Activated T-cell treated with anti-CD3 and anti-CD28 coated beads for 48 hours (primary cell): ENCODE measurements around the gene VLDLR.

Experiments
- DNase-seq: peaks from one replicate; pipeline ENCODE4 v3.0.0-alpha.2; 2020; ENCODE audit warnings: low read depth

Gene VLDLR

DNA sequence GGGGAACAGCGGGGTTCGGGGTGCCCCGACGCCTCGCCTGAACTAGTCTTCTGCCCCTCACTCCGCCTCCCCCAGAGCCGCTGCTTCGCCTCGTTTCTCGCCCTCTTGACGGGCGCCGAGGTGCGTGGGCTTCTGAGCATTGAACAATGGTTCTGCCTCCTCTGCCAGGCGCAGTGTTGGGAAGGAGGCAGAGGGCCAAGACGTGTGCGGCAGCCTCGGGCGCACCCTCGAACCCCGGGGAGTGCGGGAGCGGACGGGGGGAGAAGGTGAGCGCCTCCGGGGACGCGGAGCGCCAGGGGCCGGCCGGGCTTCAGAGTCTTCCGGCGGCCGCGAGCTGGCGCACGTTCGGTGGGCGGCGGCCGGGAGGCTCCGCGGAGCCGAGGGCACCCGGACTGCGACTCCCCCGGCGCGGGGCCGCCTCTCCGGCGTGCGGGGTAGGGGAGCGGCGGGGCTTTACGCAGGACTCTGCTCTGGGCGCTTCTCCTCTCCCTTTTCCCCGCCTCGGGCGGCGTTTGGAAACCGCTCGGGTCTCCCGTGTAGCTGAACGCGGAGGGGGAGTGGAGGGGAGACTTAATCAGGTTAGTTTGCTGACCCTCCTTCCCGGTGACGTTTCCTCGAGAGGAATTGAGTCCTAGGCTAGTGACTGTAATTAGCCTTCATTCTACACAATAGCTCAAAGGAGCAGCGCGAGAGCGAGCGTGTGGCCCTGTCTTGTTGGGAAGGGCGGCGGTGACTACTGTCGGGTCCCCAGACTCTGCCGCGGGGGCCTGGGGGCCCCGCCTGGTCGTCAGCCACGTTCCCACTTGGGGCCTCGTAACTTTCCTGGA lies 1.1 kb downstream of the VLDLR start:
- peak; percentile 12 for DNase-seq

DNA sequence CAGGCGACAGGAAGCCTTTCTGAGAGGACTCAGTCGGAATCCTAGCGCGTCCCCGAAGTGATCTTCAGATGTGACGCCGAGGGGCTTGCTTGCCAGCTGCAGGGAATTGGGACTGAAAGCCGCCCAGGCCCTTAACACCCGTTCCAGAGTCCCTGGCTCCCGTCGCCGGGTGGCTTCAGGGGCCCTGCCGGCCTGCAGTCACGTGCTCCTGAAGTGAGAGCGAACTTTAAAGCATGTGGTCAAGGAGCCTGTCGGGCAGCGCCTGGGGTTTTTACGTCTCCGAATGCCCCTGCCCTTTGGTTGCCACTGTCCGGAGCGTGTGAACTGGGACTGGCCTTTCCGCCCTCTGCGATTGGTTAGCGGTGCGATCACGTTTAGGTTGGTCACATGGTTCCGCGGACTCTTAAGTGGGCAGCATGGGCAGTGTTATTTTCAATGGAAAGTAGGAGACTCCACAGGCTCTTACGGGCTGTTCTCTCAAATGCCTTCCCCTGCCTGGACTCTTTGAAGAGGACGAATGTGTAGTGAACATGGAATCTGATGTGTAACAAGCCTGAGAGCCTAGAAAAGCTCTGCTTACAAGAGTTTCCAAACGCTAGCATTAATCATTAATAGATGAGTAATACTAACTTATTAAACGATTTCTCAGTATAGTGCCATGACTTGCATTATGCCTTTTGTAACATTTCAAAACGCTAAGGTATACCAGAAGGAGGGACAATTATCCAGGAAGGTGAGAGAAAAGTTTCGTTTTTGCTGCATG lies 1.9 kb downstream of the VLDLR start:
- no peak for DNase-seq

DNA sequence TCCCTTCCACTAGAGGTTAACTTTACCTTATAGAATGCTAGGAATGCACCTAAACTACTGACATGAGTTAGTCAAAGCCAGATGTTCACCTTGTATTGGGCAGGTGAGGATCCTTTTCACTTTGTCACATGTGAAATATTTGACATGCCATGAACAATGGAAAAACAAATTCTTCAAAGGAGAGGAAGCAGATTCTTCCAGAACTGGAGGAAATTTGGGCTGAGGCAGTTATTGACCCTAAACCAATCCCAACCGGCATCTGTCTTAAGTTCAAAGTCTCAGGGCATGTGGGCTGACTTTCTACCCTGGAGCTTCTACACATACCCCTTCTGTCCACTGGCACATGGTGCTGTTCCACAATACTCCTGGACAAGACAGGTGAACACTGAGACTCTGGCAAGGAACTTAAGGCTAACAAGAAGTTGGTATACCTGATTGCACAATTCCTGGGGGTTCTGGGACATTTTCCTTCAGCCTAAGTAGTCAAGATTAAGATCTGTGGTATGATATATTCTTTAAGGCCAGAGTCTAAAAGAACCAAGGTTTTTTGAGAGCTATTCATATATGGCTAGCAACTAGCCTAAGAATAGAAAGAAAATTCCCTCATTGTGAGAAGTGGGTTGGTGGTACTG lies 2.6 kb downstream of the VLDLR start:
- DNase-seq, result no peak

DNA sequence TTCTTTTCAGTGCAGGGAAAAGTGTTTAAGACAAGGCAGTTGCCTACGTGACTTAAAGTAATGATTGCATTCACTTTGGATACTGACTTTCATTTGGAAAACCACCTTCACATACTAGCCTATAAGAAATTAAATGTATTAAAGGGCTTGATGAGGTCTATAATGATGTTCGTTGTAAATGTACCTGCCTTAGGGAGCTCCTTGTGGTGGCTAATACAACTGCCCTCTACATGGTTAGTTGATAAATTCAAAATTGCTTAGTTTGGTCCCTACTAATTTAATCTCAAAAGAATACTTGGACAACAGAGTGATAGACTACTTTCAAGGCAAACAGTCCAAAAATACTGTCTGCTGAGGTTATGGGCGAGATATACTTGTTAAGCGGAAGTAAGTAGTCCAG lies 3.8 kb downstream of the VLDLR start:
- DNase-seq, result no peak

DNA sequence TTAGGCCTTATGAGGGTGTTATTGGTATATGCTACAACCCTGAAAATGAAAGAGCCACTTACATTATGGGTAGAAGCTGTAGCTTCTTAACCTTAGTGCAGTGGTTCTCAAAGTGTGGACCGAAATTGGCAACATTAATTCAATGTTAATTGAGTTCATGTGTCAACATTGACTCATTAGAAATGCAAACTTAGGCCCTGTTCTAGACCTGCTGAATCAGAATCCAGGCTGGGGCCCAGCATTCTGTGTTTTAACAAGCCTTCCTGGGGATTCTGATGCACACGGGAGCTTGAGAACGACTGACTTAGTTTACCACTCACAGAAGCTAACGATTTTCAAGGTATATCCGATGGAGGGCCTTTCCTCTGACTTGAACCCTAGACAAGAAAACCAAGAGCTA lies 7.3 kb downstream of the VLDLR start:
- no peak for DNase-seq

DNA sequence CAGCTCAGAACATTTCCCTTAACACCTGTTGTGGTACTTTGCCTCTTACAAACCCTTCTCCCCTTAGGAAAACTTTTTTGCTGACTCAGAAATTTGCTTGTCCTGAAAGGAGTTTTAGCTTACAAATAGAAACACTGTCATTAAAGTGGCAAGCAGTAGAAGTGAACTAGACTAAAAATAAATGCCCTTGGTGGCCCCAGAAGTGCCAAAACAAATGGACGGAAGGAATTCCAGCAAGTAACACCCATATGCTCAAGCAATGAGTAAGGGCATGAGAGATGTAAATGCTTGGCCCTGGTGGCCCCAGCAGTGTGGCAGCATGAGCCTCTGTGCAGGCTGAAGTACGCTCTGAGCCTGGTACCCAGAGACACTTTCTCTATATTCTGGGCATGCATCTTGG lies 8.6 kb downstream of the VLDLR start:
- no peak for DNase-seq

DNA sequence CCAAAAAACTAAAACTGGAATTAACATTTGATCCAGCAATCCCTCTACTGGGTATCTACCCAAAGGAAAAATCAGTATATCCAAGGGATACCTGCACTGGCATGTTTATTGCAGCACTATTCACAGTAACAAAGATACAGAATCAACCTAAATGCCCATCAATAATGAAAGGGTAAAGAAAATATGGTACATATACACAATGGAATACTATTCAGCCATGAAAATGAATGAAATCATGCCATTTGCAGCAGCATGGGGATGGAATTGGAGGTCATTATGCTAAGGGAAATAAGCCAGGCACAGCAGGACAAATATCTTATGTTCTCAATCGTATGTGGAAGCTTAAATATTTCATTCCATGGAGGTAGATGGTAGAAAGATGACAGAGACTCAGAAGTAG lies 9.7 kb downstream of the VLDLR start:
- DNase-seq, result no peak

DNA sequence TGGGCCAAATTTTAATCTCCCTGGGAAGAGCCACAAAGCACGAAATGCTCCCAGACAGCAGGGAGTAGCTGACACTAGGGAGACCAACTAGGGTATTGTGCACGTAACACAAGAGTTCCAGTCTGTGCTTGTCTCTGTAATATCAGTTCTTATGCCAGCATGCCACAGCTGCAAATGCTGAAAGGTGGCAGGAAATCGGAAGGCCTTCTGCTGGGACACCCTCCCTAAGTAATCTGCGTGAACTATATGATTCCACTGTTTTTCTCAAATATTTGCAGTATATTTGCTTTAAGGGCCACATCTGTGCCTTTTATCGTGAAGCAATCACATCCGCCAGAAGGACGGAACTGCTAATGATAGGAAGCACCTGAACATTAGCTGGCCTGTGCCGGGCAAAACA lies 12.6 kb downstream of the VLDLR start:
- DNase-seq, result no peak

DNA sequence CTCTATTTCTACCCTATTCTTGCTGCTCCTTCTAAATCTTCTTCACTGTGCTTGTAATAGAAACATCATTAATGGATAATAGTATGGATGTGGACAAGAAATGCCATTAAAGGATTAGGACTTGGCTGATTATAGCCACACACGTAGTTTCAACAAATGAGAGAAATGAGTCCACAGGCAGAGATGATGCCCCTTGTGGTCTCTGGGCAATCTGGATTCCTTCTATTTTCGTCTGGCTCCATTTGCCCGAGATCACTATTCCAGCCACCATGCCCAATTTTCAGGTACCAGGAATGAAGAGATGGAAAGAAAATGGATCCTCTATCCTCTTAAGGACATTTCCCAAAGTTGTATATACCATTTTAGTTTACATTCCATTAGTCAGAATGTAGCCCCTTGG lies 13.2 kb downstream of the VLDLR start:
- DNase-seq, result no peak

DNA sequence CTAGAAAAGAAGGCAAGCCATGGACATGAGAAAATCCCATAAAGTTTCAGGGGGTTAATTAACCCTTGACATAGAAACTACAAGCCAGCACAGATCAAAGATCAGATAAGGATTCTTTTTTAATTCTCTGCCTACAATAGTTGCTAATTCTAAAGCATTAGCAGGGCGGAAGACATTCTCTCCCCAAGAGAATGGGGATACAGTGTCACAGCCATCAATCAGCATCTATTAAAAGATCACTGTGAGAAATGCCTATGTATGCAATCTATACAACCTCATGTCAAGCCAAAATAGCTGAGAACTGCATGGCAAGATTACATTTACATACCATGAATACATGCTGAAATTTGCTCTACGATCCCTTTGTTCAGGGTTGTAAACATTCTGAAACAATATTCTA lies 14.3 kb downstream of the VLDLR start:
- DNase-seq, result no peak

DNA sequence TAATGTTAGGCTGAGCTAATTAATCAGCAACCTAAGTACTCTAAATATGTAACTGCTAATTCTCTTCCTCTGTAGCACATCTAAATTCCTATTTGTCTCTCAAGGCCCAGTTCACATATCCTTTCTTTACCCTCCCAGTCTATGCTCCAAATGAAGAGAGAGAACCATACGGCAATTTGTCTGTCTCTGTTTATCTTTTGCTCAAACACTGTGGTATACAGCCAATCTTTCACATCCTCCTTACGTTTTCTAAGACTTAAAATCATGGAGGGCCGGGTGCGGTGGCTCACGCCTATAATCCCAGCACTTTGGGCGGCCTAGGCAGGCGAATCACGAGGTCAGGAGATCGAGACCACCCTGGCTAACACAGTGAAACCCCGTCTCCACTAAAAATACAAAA lies 15.8 kb downstream of the VLDLR start:
- DNase-seq, result no peak

DNA sequence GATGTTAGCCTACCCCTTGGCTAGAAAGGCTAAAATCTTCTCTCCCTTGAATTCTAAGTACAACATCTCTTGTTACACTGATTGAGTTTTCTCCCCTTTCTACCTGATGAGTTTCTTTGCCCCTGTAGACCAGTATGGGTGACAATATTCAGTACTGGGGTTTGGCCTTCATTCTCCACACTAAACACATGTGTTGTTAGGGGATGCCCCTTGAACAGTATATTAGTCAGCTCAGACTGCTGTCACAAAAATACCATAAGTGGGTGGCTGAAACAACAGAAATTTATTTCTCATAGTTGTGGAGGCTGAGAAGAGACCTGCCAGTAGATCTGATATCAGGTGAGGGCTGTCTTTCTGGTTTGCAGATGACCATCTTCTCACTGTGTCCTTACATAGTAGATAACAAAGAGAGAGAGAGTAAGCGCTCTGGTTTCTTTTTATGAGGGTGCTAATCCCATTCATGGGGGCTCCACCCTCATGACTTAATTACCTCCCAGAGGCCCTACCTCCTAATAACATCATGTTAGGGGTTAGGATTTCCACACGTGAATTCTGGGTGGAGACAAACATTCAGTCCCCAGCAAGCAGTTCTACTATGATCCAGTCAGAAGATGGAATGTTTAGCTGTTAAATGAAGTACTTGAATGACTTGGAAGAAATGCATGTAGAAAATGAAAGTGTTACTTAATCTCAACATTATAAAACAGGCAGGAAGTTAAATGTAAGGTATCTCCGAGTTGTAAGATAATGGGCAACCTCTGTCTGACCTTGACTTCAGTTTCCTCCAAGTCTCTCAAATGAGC lies 17.5 kb downstream of the VLDLR start:
- no peak for DNase-seq

DNA sequence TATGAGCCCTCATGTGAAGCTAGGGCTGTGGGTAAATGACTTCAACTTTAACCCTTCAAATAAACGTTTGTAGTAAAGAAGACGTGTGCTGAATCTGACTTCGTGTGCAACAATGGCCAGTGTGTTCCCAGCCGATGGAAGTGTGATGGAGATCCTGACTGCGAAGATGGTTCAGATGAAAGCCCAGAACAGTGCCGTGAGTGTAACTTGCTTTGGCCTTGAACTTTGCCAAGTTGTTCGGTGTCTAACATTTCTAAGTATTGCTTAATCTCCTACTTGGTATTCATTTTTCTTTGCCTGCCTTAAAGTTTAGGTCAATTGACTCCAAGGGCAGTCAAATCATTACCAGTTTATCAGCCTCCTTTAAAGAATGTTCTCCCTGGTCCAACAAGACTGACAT lies 18.2 kb downstream of the VLDLR start:
- DNase-seq, result no peak

DNA sequence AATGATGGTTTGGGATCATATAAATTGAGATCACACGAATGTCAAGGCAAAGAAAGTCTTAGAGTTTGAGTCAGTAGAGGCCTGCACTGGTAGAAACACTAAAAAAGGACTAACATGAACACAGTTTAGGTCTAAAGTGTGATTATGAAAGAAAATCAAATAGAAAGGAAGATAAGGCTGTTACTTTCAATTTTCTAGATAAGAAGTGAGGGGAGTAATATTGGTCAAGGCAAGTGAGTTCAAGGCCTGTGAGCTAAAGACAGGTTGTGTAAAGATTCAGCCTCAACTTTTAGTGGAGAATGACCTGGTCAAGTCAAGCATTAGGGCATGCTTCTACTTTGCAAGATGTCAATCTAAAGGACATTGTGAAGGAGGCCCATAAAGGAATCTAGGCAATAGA lies 19.0 kb downstream of the VLDLR start:
- DNase-seq, result no peak

DNA sequence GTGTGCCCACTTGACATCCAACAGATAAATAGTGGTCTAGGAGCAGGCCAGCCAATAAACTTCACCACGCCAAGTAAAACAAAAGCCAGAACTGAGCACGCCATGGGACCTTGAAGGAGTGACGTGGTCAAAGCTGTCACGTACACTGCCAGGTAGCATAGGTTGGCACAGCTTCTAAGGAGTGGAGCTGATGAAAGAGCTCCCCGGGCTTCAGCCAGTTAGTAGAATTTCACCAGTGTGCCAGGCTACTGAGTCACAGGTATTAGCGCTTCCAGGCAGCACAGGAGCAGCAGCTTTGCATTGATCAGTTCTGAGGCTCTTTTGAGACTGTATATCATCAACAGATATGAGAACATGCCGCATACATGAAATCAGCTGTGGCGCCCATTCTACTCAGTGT lies 19.4 kb downstream of the VLDLR start:
- DNase-seq, result no peak

DNA sequence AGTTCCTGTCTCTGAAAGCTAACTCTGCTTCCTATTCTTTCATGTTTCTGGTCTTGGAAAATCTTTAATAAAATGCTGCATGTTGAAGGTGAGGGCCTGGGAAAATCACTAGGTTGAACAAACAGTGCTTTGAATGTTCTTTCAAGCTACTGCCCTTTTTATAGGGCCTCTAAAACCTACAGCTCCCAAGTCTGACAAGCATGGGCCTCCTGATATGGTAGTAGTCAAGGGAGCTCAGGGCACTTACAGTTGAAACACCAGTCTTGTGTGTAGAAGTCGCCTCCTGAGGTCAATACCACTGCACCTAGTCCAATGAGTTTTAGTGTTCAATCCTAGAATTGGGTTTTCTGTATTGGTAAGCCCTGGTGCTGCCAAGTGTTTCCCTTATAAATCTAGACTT lies 20.5 kb downstream of the VLDLR start:
- DNase-seq, result no peak

DNA sequence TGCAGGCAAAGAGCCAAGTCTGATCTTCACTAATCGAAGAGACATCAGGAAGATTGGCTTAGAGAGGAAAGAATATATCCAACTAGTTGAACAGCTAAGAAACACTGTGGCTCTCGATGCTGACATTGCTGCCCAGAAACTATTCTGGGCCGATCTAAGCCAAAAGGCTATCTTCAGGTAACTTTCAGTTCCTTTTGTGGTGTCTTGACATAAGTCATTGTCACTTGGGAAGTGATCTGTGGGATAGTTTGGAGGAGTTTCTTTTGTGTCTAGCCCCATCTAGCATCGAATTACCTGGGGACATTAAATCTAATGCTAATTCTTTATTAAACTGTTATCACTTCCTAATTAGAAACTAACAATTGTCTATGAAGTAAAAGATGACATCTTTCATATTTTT lies 24.0 kb downstream of the VLDLR start:
- DNase-seq, result no peak

DNA sequence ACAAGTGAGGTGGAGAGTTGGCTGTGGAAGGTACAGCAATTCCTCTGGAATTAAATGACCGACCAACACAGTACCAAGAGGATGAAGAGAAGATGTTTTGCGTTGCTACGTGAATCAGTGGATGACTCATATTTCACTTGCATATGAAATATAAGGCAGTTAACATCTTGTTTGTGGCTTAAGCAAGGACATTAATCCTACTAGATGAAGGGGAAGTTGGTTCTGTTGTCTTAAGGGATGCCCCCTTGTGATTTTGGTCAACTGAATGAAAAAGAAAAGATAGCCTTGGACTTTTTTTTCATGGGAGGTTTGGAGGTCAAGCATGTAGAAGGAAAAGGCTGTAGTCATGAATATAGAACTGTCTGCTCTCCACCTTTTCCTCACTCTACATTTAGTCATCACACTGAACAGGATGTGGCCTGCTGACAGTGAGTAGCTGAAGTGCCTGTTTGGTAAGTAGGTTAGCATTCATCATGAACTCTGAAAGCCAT lies 33.9 kb downstream of the VLDLR start:
- peak; percentile 13 for DNase-seq

DNA sequence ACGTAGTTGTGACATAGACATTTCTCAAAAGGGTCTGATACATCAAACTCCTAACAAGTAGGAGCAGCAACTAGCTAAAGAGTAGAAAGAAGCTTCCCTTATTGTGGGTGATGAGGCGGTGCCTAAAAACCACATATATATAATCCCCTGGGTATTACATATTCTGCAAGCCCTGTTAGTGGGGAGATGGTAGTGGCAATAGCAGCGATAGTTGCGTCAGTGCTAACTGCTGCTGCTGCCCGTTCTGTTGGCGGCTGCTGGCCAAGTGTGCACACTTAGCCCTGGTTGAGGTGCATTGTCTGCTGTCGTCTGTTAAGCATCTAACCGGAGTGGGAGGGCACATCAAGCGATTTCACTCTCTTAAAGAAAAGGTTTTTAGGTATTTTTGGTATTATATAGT lies 35.8 kb downstream of the VLDLR start:
- DNase-seq, result peak; percentile 5

DNA sequence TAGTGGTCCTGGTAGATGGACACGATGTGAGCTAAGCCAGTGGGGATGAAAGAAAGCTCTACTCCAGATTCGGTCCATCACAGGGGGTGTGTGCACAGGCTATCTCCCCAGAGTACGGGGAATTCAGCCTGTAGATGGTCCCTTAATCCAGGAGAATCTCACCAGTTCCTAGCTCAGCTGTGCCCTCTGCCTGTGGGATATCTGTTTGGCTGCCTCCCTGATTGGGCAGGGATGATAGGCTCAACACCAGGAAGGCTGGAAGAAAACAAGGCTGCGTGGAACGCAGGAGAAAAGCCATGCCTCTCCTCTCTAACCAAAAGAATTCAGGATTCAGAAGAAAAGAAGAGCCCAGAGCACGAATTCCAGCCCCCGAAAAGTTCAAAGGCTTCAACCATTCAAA lies 40.9 kb downstream of the VLDLR start:
- DNase-seq, result no peak

DNA sequence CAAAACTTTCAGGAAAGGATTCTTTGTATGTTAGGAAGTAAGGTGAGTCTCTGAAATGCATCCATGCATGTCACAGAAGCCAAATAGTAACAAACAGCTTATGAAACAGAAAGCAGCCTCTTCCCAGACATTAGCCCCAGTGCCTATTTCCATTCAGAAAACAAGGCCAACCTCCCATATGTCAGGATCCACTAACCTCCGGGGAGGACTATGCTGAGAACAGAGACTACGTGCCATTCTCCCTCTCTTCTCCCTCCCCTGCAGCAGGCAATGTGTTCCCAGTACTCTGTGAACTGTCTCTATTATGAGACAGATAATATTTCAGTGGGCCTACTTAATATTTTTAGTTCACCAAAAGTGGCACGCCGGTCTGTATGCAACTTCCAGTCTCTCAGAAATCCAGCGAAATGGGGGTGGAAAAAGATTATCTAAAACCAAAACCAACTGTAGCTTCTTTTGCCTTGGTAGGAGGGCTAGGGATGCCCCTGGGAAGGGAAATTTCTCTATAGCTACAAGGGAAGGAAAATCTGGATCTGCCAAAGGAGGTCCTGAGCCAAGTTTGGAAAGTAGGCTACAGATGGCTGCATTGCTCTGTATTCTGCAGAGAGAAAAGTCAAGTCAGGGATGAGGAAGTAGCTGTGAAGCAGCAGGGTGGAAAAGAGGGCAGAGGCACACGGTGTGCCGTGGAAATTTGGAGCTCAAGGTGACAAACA lies 42.0 kb downstream of the VLDLR start:
- DNase-seq, result no peak
